DMS153 (cell line): ENCODE measurements around the gene CD2AP.
"Not testable (repeated sequence)": the region's sequence is repeated elsewhere in the genome, so short reads cannot be mapped to it uniquely, and the experiment has no call there.

Experiments
- DNase-seq: peaks from one replicate; lab custom pipeline; 2025; lab: John Stamatoyannopoulos, UW

The CD2AP gene

GRCh38 chr6:47464052-47464451 lies 13.5 kb upstream of the CD2AP start:
- no peak for DNase-seq

GRCh38 chr6:47465117-47465516 lies 12.5 kb upstream of the CD2AP start:
- DNase-seq, result no peak

GRCh38 chr6:47471911-47472310 lies 5.7 kb upstream of the CD2AP start:
- no peak for DNase-seq

GRCh38 chr6:47473791-47474346 lies 3.7 kb upstream of the CD2AP start:
- DNase-seq, result no peak

- no peak for DNase-seq
Measured at GRCh38 chr6:47475319-47475816, 2.2 kb upstream of the CD2AP start.

- DNase-seq, result no peak
Measured at GRCh38 chr6:47476781-47477496, 650 bp upstream of the CD2AP start.

- DNase-seq, result no peak
Measured at GRCh38 chr6:47478233-47479139, 897 bp downstream of the CD2AP start.

GRCh38 chr6:47479140-47479508 lies 1.5 kb downstream of the CD2AP start:
- no peak for DNase-seq

- no peak for DNase-seq
Measured at GRCh38 chr6:47479874-47480273, 2.3 kb downstream of the CD2AP start.

GRCh38 chr6:47481213-47481612 lies 3.6 kb downstream of the CD2AP start:
- DNase-seq, result not testable (repeated sequence)

GRCh38 chr6:47481806-47482205 lies 4.2 kb downstream of the CD2AP start:
- DNase-seq, result no peak

GRCh38 chr6:47483516-47483852 lies 5.9 kb downstream of the CD2AP start:
- DNase-seq, result no peak

- no peak for DNase-seq
Measured at GRCh38 chr6:47483853-47484546, 6.4 kb downstream of the CD2AP start.

- no peak for DNase-seq
Measured at GRCh38 chr6:47484616-47485015, 7.0 kb downstream of the CD2AP start.

GRCh38 chr6:47485083-47485482 lies 7.5 kb downstream of the CD2AP start:
- no peak for DNase-seq

GRCh38 chr6:47485491-47486135 lies 8.0 kb downstream of the CD2AP start:
- no peak for DNase-seq

- no peak for DNase-seq
Measured at GRCh38 chr6:47489995-47490394, 12.4 kb downstream of the CD2AP start.

GRCh38 chr6:47490676-47491075 lies 13.1 kb downstream of the CD2AP start:
- no peak for DNase-seq

- DNase-seq, result no peak
Measured at GRCh38 chr6:47492355-47492754, 14.8 kb downstream of the CD2AP start.

- no peak for DNase-seq
Measured at GRCh38 chr6:47495207-47495606, 17.6 kb downstream of the CD2AP start.

- DNase-seq, result no peak
Measured at GRCh38 chr6:47495954-47496545, 18.5 kb downstream of the CD2AP start.
